ENCODE results near the gene NDUFAF3.
A peak's percentile ranks its signal among the peaks of the same experiment; 100 is the strongest.

NDUFAF3 gene

GRCh38 chr3:49022688-49023171 is 809 bp downstream of the NDUFAF3 start:
- Histone ChIP-seq H3K27me3 (ENCODE audit: control insufficient read depth, insufficient read depth, low read length) (no peaks in the 10 kb centered on the region), H3K36me3 (ENCODE audit: insufficient read depth, low read length) (peaks cover 51% of the 10 kb centered on the region), H3K9ac (ENCODE audit: low read depth, low read length) (peak overlapping the region; percentile 97), H3K9me3 (replicated peaks; ENCODE audit: low read length) (no peaks in the 10 kb centered on the region), H3K4me3 (ENCODE audit: low read length) (peak overlapping the region; percentile 95), H3K4me2 (ENCODE audit: low read length) (peak overlapping the region; percentile 97), H3K4me1 (ENCODE audit: control insufficient read depth, insufficient read depth, low read length) (peaks cover 40% of the 10 kb centered on the region)

GRCh38 chr3:49023775-49024174 is 1.9 kb downstream of the NDUFAF3 start:
- H3K4me3 ChIP-seq (ENCODE audit: low read length): no peak overlapping the region
- H3K36me3 ChIP-seq (ENCODE audit: insufficient read depth, low read length): peaks cover 53% of the 10 kb centered on the region
- H3K9me3 ChIP-seq (replicated peaks; ENCODE audit: low read length): no peaks in the 10 kb centered on the region
- H3K4me1 ChIP-seq (ENCODE audit: control insufficient read depth, insufficient read depth, low read length): peaks cover 46% of the 10 kb centered on the region
- H3K9ac ChIP-seq (ENCODE audit: low read depth, low read length): no peak overlapping the region
- H3K4me2 ChIP-seq (ENCODE audit: low read length): no peak overlapping the region
- no peaks in the 10 kb centered on the region for H3K27me3 ChIP-seq (ENCODE audit: control insufficient read depth, insufficient read depth, low read length)

DNA sequence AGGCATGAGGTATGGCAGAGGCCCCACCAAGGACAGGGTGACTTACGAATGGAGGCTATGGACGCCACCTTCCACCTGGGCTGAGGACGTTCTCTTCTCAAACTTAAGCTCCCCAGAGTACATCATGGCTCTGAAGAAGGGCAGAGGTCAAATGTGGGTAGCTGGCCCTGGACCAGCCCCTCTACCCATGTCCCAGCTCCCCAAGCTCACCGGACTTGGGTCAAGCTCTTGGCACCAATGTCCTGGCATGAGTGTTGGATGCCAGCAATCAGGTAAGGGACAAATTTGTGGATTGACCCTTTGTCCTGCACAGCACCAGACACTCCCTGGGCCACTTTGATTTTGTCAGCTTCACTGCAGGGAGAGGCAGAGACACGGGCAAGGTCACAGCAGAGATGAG is 2.5 kb downstream of the NDUFAF3 start:
- peaks cover 48% of the 10 kb centered on the region for H3K4me1 ChIP-seq (ENCODE audit: control insufficient read depth, insufficient read depth, low read length)
- peaks cover 53% of the 10 kb centered on the region for H3K36me3 ChIP-seq (ENCODE audit: insufficient read depth, low read length)
- H3K9me3 ChIP-seq (replicated peaks; ENCODE audit: low read length): no peaks in the 10 kb centered on the region
- no peaks in the 10 kb centered on the region for H3K27me3 ChIP-seq (ENCODE audit: control insufficient read depth, insufficient read depth, low read length)
- H3K9ac ChIP-seq (ENCODE audit: low read depth, low read length): no peak overlapping the region
- H3K4me3 ChIP-seq (ENCODE audit: low read length): no peak overlapping the region
- no peak overlapping the region for H3K4me2 ChIP-seq (ENCODE audit: low read length)

DNA sequence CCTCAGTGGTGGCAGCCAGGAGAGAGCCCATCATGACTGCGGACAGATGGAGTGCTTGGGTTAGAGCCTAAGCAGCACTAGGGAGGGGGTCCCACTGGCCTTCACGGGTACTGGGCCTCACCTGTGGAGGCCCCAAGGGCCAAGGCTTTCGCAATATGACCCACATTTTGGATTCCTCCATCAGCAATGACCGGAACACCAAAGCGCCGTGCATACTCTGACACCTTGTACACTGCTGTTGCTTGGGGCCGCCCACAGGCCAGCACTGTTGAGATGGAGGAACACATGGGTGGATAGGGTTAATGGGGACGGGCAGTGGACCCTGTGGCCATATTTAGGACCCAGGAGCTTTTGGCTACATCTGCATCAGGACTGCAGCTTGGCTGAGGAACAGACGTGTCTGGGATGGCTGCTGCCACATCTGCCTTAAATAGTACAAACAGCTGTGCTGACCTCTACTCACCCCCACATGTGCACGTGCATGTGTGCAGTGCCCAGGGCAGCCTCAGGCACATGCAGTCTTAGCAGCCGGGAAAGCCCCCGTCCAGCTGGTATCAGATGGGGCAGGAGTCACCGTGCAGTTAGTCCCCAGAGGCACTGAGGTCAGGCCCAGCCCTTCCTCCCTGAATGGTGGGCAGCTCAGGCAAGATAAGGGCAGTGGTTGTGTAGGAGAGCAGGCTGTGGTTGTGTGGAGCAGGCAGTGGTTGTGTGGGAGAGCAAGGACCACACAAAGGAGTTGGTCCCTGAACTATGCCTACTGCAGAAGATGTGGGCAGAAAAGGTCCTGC is 3.3 kb downstream of the NDUFAF3 start:
- H3K27me3 ChIP-seq (ENCODE audit: control insufficient read depth, insufficient read depth, low read length): no peaks in the 10 kb centered on the region
- no peak overlapping the region for H3K9ac ChIP-seq (ENCODE audit: low read depth, low read length)
- H3K36me3 ChIP-seq (ENCODE audit: insufficient read depth, low read length): peaks cover 58% of the 10 kb centered on the region
- H3K9me3 ChIP-seq (replicated peaks; ENCODE audit: low read length): no peaks in the 10 kb centered on the region
- H3K4me3 ChIP-seq (ENCODE audit: low read length): no peak overlapping the region
- no peak overlapping the region for H3K4me2 ChIP-seq (ENCODE audit: low read length)
- peaks cover 43% of the 10 kb centered on the region for H3K4me1 ChIP-seq (ENCODE audit: control insufficient read depth, insufficient read depth, low read length)

DNA sequence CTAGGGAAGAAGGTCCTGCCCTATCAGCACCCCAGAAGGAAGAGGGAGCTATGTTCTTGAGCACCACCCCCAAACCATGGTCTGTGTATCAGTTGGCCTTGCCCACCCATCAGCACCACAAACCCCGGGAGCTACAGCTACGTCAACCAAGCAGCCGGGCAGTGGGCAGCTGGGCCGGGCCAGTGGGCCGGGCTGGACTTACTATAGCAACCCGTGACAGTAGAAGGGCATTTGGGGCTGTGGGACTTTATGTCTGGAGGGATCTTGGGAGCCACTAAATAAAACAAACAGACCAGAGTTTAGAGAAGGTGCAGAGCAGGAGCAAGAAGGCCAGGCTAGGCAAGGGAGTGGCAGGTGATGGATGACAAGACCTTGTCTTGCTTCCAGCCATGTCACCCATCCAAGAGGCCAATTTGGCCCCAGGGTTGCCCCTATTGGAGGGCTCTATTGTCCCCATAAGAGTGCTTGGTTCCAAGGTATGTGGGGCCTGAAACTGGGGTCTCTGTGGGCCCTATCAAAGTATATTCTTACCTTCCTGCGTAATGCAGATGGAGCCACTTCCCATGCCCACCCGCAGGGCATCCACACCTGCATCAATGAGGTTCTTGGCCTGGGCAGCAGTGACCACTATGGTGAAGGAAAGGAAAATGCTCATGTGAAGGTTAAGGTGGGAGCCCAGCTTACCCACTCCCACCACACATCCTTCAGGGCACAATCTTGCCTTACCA is 4.0 kb downstream of the NDUFAF3 start:
- Histone ChIP-seq H3K4me2 (ENCODE audit: low read length) (no peak overlapping the region), H3K9ac (ENCODE audit: low read depth, low read length) (no peak overlapping the region), H3K9me3 (replicated peaks; ENCODE audit: low read length) (no peaks in the 10 kb centered on the region), H3K4me3 (ENCODE audit: low read length) (no peak overlapping the region), H3K4me1 (ENCODE audit: control insufficient read depth, insufficient read depth, low read length) (peaks cover 41% of the 10 kb centered on the region), H3K27me3 (ENCODE audit: control insufficient read depth, insufficient read depth, low read length) (no peaks in the 10 kb centered on the region), H3K36me3 (ENCODE audit: insufficient read depth, low read length) (peaks cover 64% of the 10 kb centered on the region)

- Histone ChIP-seq H3K4me2 (ENCODE audit: low read length) (no peak overlapping the region), H3K9ac (ENCODE audit: low read depth, low read length) (no peak overlapping the region), H3K27me3 (ENCODE audit: control insufficient read depth, insufficient read depth, low read length) (no peaks in the 10 kb centered on the region), H3K4me3 (ENCODE audit: low read length) (no peak overlapping the region), H3K36me3 (ENCODE audit: insufficient read depth, low read length) (peaks cover 69% of the 10 kb centered on the region), H3K9me3 (replicated peaks; ENCODE audit: low read length) (no peaks in the 10 kb centered on the region), H3K4me1 (ENCODE audit: control insufficient read depth, insufficient read depth, low read length) (peaks cover 41% of the 10 kb centered on the region)
These were observed 4.6 kb downstream of the NDUFAF3 start for GRCh38 chr3:49026536-49026935.

DNA sequence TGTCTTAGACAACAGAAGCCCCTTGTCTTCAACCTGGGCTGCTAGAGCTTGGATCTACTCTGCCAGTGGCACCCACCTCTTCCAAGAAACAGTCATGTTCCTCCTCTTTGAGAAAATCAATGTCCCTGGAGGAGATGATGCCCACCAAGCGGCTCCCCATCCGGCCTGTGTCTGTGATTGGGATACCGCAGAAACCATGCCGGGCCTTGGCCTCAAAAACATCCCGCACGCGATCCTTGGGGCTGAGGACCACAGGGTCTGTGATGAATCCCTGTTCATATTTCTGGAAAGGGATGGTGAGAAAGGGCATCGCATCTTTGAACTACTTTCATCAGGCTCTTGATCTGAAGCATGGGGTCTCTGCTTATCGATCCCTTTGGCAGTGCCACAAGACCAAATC is 5.7 kb downstream of the NDUFAF3 start:
- H3K27me3 ChIP-seq (ENCODE audit: control insufficient read depth, insufficient read depth, low read length): no peaks in the 10 kb centered on the region
- no peak overlapping the region for H3K9ac ChIP-seq (ENCODE audit: low read depth, low read length)
- no peak overlapping the region for H3K4me3 ChIP-seq (ENCODE audit: low read length)
- H3K36me3 ChIP-seq (ENCODE audit: insufficient read depth, low read length): peaks cover 78% of the 10 kb centered on the region
- no peaks in the 10 kb centered on the region for H3K9me3 ChIP-seq (replicated peaks; ENCODE audit: low read length)
- peaks cover 40% of the 10 kb centered on the region for H3K4me1 ChIP-seq (ENCODE audit: control insufficient read depth, insufficient read depth, low read length)
- H3K4me2 ChIP-seq (ENCODE audit: low read length): peak overlapping the region; percentile 95

DNA sequence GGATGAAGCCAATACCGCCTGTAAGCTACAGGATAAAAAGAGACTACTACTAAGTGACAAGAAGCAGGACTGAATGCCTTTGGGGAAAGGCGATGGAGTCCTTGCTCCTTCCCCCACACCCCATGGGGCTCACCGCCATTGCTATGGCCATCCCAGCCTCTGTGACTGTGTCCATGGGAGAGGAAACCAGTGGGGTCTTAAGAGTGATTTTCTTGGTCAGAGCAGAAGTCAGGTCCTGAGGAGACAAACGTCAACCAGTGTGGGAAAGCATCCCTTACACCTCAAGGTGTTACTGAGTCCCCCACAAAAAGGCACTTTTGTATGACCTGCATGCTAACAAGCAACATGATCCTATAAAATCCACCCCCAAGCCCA is 6.4 kb downstream of the NDUFAF3 start:
- Histone ChIP-seq H3K4me2 (ENCODE audit: low read length) (peak overlapping the region; percentile 95), H3K36me3 (ENCODE audit: insufficient read depth, low read length) (peaks cover 78% of the 10 kb centered on the region), H3K27me3 (ENCODE audit: control insufficient read depth, insufficient read depth, low read length) (no peaks in the 10 kb centered on the region), H3K4me3 (ENCODE audit: low read length) (peak overlapping the region; percentile 78), H3K9me3 (replicated peaks; ENCODE audit: low read length) (no peaks in the 10 kb centered on the region), H3K9ac (ENCODE audit: low read depth, low read length) (peak overlapping the region; percentile 90), H3K4me1 (ENCODE audit: control insufficient read depth, insufficient read depth, low read length) (peaks cover 39% of the 10 kb centered on the region)

DNA sequence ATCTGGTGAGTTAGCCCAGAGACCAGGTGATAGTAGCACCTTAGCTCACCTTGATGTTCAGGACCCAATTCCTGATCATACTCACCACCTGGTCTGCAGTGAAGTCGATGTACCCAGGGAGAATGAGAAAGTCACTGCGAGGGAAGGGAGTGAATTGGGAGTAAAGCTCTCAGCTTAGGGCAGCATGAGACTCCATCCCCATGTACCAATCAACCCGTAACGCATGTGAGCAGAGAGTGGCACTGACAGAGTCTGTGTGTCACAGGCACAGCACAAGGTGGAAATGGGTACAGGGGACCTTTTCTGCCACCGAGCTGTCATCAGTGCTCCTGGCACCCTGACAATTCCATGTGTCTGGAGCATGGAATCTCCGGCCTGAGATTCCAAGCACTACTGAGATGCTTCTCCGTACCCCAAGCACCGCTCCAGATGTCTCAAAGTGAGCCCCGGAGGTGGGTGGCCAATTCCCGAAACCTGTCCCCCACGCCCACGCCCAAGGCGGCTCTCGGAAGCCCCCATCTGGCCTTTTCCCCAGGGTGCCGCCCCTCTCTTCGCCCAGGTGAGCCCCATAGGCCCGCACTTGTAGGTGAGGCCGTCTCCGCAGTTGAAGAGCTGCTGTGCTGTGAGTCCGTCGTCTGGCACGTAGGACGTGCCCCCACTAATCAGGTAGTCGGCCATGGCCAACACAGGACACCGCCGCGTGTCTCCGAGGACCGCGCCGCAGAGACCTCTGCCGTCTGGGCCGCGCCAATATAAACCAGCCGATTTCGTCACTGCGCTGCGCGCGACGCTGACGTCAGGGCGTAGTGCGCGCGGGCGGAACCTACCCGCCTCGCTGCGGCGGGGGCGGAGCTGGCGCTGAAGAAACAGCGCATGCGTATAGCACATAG is 7.0 kb downstream of the NDUFAF3 start, which contains the start of gene IMPDH2:
IMPDH2 (minus strand) TSS at position 726 of the 890 bp plus-strand sequence; CDS start at position 678, 48 bp downstream.
- peak within 1 kb of the TSS; percentile 78 for H3K4me3 ChIP-seq (ENCODE audit: low read length)
- H3K4me2 ChIP-seq (ENCODE audit: low read length): peak within 1 kb of the TSS; percentile 95
- H3K36me3 ChIP-seq (ENCODE audit: insufficient read depth, low read length): peaks cover 76% of the 10 kb centered on the region
- no peaks in the 10 kb centered on the region for H3K27me3 ChIP-seq (ENCODE audit: control insufficient read depth, insufficient read depth, low read length)
- H3K9me3 ChIP-seq (replicated peaks; ENCODE audit: low read length): no peaks in the 10 kb centered on the region
- peak within 1 kb of the TSS; percentile 90 for H3K9ac ChIP-seq (ENCODE audit: low read depth, low read length)
- peaks cover 37% of the 10 kb centered on the region for H3K4me1 ChIP-seq (ENCODE audit: control insufficient read depth, insufficient read depth, low read length)

DNA sequence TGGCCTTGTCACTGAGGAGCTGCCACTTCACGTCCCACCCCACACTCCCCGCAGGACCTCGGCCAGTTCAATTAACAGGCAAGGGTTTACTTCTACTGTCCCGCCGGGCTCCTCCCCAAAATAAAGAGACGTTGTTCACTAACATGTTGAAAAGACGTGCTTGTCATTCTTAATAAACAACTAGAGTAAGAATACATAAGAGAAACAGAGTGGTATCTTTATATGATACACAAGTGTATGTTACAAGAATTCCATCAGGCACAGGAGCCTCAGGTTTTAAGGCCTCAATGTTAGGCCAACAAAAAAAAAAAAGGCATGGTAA is 7.6 kb downstream of the NDUFAF3 start:
- H3K36me3 ChIP-seq (ENCODE audit: insufficient read depth, low read length): peaks cover 75% of the 10 kb centered on the region
- H3K9ac ChIP-seq (ENCODE audit: low read depth, low read length): peak overlapping the region; percentile 90
- H3K4me2 ChIP-seq (ENCODE audit: low read length): peak overlapping the region; percentile 95
- H3K4me1 ChIP-seq (ENCODE audit: control insufficient read depth, insufficient read depth, low read length): peaks cover 37% of the 10 kb centered on the region
- H3K27me3 ChIP-seq (ENCODE audit: control insufficient read depth, insufficient read depth, low read length): no peaks in the 10 kb centered on the region
- no peaks in the 10 kb centered on the region for H3K9me3 ChIP-seq (replicated peaks; ENCODE audit: low read length)
- H3K4me3 ChIP-seq (ENCODE audit: low read length): peak overlapping the region; percentile 34

GRCh38 chr3:49030321-49030720 is 8.4 kb downstream of the NDUFAF3 start:
- Histone ChIP-seq H3K36me3 (ENCODE audit: insufficient read depth, low read length) (peaks cover 72% of the 10 kb centered on the region), H3K4me2 (ENCODE audit: low read length) (no peak overlapping the region), H3K9me3 (replicated peaks; ENCODE audit: low read length) (no peaks in the 10 kb centered on the region), H3K27me3 (ENCODE audit: control insufficient read depth, insufficient read depth, low read length) (no peaks in the 10 kb centered on the region), H3K4me1 (ENCODE audit: control insufficient read depth, insufficient read depth, low read length) (peaks cover 33% of the 10 kb centered on the region), H3K9ac (ENCODE audit: low read depth, low read length) (peak overlapping the region; percentile 90), H3K4me3 (ENCODE audit: low read length) (no peak overlapping the region)
